NCI-H446 (cell line): ENCODE data around the gene WNT9B.

Source experiments
- DNase-seq, 2 experiments: peaks; one replicate each; lab custom pipeline; 2025; lab: John Stamatoyannopoulos, UW

The WNT9B gene

DNA sequence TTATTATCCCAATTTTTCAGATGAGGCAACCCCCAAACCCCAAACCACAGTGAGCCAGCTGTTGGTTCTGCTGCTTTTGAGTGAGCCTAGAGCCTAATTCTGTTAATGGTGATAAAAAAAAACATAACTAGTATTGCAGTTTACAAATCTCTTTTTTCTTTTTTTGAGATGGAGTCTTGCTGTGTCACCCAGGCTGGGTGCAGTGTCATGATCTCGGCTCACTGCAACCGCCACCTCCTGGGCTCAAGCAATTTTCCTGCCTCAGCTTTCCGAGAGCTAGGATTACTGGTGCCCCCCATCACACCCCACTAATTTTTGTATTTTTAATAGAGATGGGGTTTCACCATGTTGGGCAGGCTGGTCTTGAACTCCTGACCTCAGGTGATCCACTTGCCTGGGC lies 3.1 kb downstream of the WNT9B start:
- no peak for DNase-seq

DNA sequence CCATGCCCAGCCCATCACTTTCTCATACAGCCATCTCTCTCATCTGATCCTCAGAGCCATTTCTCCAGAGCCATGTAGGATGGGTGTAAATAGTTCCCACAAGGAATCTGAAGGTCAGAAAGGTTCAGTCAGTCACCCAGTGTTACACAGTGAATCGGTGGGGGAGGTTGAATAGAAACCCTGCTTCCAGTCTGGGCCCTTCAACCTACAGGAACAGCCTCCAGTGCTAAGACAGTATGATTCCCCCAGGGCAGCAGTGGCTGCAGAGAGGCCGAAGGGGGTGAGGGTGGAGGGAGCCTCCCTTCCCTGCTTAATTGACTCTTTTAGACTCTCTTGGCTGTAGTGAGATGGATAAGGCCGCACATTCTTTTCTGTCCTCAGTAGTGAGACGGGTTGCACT lies 3.6 kb downstream of the WNT9B start:
- no peak for DNase-seq

DNA sequence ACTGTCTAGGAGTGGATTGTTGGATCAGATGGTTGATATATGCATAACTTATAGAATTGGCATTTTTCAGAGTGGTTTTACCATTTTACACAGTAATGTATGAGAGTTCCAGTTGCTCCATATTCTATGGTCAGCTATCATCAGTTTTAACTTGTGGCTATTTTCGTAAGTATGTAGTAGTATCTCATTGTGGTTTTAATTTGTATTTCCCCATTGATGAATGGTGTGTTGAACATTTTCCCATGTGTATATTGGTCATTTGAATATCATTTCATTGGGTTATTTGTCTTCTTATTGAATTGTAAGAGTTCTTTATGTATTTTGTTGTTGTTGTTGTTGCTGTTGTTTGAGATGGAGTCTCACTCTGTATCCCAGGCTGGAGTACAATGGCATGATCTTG lies 6.2 kb downstream of the WNT9B start:
- DNase-seq: no peak

DNA sequence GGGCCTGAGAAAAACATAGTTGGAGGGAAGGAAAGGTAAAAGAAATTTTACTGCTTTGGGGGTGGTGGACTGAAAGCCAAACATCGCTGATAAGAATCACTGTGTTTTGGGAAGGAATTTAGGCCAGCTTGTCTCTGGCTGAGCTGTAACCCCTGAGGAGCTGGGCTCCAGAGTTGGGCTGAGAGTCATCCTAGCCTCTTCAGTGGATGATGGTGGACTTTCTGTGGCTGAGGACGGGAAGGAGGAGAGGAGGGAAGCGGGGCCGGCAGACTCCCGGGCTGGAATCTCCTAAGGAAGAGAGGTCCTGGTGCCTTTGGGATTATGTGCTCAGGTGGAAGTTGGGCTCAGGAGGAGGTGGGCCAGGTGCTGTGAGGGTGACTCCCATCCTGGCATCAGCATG lies 8.6 kb downstream of the WNT9B start:
- no peak for DNase-seq

DNA sequence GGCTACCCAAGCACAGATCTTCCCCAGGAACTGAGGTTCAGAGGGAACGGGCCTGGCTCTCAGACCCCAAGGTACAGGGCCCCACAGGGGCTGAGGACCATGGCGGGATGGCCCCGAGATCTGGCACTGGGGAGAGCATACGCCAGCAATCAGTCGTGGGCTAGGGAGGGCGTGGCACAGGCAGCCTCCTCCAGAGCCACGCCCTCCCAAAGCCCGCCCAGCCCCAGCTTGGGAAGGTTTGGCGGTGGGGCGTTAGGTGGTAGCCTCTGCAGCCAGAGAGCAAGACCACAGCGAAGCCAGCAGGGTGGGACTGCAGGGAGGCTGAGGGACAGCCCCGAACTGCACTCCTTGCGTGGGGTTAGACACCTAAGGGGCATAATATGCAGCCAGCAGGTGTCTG lies 11.6 kb downstream of the WNT9B start:
- DNase-seq: no peak

DNA sequence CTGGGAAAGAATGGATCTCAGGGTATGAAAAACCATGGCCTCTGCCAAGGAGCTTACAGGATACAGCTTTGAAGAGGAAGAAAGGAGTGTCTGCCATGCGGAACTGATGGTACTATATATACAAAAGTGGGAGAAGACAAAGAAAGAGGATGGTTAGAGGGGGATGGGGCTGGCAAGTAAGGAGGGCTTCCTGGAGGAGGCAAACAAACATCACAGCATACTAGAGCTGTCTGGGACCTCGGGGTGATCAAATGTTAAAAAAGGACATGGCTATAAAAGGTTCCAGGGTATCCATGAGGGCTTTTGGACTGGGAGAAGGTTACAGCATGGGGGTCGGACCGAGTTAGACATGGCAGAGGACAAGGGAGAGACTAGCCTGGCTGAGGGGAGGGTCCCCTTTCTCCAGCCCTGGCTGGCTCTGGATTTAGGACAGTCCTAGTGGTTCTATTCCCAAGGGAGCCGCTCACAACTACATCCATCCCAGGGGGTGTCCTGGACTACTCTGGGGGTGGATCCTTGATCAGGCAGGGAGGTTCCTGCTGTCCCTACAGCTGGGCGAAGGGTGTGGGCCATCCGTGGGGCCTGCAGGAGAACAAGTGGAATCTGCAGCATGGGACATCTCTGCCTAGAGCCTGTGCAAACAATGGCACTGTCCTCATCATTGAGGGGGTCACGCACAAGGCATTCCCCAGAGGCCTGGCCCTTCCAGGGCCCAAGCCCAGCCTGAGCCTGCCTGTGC lies 12.2 kb downstream of the WNT9B start:
- no peak for DNase-seq

DNA sequence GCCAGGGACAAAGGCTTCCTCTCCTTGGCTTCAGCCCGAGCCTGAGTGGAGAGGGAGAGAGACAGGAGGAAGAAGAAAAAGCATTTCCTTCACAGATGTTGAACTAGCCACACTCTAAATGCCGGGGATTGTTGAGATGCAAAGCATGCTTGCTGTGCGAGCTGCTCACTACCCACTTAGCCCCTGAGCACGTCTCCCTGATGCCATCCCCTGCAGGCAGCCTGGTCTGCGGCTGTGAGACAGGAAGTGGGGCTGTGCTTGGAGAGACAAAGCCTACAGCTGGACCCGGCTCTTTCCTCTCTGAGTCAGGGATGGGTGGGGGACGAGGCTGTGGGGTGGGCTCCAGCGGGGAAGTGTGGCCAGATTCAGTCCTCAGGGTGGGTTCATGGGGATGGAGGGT lies 13.7 kb downstream of the WNT9B start:
- DNase-seq: no peak

DNA sequence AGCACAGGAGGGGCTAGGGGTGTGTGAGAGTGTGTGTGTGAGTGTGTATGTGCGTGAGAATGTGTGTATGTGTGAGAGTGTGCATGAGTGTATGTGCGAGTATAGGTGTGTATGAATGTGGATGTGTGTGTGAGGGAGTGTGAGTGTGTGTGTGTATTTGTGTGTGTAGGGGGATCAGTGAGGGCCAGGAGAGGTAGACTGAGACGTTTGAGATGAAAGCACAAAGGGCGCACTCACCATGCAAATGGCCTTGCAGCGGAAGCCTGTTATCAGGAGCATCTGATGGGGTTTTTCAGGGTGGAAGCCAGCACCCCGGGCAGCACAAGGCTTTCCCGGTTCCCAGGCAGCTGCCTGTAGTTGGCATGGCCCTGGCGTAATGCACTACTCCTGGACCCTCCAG lies 14.9 kb downstream of the WNT9B start:
- DNase-seq: no peak

DNA sequence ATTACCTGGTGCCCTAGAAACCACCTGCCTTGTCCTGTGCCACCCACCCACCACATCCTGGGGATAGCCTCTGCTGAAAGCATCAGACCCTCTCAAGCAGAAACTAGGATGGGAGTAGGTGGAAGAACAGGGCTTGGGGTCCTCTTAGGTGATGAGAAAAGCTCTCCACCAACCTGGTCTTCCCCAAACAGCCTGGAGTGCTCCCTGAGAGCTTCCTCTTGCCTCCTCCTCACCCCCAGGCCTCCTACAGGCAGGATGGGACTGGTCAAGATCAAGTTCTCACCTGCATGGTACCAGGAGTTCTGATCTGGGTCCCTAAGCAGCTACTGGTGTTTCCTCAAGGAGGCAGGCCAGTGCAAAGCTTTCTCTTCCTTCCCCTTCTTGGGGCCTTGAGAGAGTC lies 15.4 kb downstream of the WNT9B start:
- DNase-seq: no peak

DNA sequence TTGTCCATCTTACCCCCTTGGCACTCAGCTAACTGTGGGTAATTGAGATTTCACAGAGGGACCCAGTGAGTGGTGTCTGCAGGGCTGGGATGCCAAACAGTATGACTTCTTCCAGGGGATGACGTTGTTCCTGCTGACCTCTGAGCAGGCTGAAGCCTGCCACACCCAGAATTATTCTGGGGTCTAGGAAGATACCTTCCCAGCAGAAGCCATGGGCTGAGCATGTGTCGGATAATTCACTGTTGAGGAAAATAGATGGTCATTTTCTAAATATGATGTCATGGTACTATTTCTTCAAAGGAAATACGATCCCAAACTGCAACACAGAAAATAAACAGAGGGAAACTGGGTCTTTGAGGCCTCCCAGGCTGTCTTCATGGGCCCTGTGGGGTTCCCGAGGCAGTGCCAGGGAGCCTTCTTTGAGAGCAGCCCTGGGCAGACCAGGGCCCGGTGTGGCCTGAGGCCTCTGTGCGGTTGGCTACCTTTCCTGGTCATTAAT lies 17.4 kb downstream of the WNT9B start:
- DNase-seq: no peak

DNA sequence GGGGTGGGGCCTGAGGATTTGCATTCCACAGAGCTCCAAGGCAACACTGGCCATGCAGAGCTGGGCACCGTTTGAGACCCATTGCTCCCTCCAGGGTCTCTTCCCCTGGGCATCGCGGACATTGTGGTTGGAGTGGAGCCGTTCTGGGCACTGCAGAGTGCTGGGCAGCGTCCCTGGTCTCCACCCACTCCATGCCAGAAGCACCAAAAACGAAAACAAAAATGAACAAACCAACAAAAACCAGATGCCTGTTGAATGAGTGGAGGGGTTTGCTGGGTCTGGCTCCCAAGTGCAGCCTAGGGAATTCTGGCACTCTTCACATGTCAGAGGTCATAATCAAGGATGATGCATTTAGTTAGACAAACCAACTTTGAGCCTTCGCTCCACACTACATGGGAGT lies 17.9 kb downstream of the WNT9B start:
- DNase-seq: no peak

DNA sequence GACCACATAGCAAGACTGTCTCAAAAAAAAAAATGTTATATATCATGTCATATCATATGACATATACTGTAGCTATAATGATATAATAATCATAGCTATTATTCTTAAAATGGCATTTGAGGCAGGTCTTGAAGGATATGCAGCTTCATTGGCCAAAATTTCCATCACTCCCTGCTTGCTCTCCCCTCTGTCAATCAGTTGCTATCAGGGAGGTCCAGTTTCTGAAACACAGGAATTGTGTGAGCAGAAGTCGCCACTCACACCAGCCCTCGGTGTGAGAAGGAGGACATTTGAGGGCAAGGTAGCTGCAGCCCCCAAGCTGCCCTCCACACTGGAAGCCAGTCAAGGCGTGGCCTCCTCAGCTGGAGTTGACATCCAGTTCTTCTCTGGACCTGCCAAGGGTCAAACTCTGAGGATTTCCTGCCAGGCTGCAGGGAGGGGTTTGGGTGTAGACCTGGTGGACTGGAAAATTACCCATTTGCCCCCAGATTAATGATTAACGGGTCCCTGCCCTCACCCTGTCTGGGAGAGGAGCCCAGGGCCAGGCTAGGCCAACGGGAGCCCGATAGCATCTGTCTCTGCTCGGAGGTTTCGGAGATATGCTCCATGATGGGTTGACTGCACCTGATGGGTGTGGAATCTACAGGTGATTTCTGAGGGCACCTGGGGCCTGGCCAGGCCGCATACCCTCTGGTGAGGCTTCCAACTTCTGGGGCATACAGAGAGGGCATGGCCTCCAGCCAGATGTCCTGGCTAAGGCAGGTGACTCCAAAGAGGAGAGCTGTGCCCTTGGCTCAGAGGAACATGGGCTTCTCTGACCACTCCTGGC lies 18.8 kb downstream of the WNT9B start:
- no peak for DNase-seq

DNA sequence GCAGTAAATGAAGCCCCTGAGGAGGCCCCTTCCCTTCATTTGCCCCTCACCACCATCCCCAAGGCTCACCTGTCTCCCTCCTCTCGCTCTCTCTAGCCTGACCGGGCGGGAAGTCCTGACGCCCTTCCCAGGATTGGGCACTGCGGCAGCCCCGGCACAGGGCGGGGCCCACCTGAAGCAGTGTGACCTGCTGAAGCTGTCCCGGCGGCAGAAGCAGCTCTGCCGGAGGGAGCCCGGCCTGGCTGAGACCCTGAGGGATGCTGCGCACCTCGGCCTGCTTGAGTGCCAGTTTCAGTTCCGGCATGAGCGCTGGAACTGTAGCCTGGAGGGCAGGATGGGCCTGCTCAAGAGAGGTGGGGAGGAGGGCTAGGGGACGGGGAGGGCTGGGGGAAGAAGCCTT lies 21.0 kb downstream of the WNT9B start:
- no peak for DNase-seq

DNA sequence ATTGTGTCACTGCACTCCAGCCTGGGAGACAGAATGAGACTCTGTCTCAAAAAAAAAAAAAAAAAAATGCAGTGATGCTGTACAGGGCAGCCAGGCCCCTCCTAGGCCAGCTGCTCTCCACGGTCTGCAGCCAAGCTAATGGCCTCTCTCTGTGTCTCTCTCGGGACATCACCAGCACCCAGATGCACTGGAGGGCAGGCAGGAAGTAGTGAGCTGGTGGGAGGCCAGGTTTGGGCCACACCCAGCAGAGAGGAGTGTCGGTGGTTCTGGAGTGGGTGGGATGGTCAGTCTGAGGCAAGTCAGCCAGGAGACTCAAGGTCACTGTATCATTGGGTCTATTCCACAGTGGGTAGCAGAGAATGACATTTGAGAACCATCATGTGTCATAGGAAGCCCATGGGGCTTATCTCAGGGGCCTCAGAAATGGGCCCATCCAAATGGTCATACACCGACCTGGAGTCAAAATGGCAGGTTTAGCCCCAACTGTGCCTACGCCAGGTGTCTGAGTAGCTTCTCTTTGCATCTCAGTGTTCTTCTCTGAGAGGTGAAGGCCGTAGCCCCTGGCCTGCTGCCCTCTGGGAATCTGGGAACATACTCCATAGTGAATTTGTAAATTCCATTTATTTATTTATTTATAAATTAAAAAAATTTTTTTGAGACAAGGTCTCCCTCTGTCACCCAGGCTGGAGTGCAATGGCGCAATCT lies 22.7 kb downstream of the WNT9B start:
- no peak for DNase-seq

DNA sequence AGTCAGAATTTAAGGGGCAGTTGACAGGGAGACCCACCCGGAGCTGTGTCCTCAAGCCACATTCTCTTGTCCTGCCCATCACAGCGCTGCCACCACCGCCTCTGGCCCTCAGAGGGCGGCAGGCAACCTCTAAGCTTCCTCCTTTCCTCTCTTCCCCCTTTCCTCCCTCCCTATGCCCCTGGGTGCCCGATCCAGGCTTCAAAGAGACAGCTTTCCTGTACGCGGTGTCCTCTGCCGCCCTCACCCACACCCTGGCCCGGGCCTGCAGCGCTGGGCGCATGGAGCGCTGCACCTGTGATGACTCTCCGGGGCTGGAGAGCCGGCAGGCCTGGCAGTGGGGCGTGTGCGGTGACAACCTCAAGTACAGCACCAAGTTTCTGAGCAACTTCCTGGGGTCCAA lies 23.5 kb downstream of the WNT9B start:
- no peak for DNase-seq

DNA sequence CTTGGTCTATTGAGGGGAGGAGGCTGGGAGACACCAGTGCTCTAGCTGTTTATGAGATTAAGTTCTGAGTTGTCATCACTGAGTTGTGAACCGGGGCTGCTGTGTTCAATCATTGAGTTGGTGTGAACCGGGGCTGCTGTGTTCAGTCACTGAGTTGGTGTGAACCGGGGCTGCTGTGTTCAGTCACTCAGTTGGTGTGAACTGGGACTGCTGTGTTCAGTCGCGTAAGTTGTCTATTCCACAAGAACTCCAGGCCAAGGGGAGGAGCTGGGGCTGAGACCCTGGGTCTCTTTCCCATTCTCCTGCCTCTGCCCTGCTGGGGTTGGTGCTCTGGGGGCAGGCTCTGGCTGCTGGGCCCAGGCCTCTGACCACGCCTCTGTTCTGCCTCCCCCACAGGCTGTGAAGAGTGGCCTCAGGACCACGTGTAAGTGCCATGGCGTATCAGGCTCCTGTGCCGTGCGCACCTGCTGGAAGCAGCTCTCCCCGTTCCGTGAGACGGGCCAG lies 24.5 kb downstream of the WNT9B start:
- no peak for DNase-seq

DNA sequence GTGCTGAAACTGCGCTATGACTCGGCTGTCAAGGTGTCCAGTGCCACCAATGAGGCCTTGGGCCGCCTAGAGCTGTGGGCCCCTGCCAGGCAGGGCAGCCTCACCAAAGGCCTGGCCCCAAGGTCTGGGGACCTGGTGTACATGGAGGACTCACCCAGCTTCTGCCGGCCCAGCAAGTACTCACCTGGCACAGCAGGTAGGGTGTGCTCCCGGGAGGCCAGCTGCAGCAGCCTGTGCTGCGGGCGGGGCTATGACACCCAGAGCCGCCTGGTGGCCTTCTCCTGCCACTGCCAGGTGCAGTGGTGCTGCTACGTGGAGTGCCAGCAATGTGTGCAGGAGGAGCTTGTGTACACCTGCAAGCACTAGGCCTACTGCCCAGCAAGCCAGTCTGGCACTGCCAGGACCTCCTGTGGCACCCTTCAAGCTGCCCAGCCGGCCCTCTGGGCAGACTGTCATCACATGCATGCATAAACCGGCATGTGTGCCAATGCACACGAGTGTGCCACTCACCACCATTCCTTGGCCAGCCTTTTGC lies 25.0 kb downstream of the WNT9B start:
- no peak for DNase-seq

DNA sequence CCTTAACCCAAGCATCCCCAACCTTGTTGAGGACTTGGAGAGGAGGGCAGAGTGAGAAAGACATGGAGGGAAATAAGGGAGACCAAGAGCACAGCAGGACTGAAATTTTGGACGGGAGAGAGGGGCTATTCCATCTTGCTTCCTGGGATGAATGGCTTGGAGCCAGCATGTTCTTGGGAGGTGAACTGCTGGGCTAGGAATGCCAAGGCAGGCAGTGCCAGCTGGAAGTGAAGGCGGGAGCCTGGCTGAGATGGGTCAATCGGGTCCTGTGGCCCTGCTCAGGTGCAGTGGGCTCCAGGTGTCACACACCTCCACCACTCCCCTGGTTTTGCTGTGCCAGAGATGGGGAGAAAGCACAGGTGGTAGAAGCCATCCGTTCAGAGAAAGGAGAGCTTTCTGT lies 25.5 kb downstream of the WNT9B start:
- peak in 1 of 2 experiments; percentile 32 for DNase-seq

DNA sequence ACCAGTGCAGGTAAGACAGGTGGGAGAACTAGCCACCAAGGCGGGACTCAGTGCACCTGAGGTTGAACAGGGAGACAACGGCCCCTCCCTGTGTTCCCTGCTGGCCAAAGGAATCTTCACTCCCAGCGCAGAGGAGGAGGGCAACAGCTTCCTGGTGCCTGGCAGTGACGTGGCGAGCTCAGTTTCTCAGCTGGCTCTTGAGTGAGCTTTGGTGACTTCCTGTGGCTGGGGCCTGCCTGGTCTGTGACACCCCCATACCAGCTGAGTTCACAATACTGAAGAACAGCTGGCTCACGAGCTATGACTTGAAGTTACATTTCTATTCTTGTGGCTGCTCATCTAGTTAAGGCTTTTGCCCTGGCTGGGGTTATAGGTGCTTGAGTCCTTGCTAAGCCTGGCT lies 26.1 kb downstream of the WNT9B start:
- no peak for DNase-seq

DNA sequence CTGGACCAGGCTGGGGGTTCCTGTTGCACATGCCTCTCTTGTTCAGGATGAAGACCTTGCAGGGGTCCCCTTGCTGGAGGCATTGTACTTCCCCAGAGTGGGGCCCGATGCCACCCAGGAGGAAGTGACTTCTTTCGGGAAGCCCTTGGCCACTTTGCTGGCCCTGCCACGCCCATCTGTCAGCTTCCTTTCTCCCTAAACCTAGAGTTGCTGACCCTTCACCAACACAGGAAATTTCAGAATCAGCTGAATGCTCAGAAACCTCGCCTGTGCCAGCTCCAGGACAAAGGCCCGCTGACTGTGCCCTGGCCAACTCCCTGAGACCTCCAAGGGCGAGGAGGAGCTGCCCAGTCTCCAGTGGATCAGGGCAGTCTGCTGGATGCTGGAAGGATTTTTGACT lies 26.7 kb downstream of the WNT9B start:
- DNase-seq: no peak

DNA sequence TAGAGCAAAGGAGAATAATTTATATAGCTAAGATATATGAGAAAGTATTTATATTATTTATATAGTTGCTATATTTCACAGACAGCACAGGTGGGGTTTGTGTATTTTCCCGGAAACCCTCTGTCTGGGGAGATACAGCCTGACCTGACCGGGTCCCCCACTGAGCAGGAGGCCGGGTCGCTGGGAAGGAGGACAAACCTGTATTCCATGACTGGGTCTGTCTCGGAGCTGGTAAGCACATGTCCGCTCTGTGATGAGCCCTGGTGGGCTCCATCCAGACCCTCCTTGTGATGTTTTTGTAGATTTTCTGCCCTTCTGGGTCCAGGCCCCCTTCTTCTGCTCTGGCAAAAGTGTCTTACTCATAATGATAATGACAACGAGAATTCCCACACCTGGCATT lies 27.7 kb downstream of the WNT9B start:
- DNase-seq: no peak

DNA sequence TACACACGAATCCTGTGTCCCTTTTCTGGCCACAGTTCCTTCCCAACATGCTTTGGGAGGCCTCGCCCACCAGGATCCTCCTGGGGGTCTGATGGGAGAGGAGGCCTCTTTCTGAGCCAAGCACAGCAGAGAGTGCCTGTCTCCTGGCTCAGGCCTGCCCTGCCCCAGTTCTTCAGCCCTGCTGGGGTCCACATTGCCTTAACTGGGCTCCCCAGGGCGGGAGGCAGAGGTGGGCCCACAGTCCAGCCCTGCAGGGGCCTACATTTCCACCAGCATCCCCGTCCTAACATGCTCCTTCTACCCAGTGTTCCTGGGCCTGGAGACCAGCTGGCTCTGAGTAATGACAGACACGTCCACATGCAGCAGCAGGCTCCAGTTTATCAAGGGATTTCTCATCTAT lies 29.6 kb downstream of the WNT9B start:
- no peak for DNase-seq
